Measurements from ENCODE around the gene CACNA1I.

CACNA1I gene

DNA sequence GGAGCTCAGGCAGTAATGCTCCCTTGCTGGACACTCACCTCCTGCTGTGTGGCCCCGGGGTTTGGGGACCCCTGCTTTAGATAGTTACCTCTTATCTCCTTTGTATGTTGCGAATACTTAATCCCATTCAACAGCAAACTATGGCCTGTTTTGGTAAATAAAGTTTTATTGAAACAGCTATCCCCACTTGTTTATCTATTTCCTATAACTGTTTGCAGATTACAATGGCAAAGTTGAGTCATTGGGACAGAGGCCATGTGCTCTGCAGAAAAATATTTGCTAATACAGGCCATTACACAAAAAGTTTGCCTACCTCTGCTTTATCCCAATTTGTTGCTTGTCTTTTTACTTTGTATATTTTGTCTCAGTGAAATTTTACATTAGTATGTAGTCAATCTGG, 68.4 kb downstream of the CACNA1I start:
- no peak for DNase-seq
- intact Hi-C loops (cut with DNase I), result no loop called here

DNA sequence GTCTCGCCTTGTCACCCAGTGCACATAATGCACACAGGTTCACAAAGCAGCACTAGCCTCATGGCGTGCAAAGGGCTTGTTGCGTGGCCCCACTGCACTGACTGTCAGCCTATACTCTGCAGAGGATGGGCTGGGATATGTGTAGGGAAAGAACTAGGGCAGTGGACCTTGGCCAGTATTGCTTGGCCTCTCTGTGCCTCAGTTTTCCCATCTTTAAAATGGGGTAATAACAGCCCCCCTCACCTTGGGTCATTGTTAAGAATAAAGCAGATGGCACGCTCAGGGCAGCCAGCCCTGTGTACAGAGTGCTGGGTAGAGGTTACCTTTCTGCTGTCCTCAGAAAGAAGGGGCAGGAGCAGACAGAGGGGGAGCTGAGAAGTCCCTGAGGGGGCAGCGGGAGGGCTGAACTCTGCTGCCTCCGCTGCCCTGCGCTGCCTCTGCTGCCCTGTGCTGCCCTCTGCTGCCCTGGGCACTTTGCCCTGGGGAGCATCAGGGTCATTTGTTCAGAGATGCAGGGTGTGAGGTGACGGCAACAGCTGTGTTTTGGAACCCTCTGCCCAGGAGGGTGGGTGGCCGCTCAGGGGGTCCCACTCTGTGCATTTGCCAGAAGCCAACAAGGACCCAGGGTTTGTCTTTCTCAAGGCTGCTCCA, 71.2 kb downstream of the CACNA1I start:
- intact Hi-C loops (cut with DNase I), result no loop called here
- DNase-seq, result no peak

DNA sequence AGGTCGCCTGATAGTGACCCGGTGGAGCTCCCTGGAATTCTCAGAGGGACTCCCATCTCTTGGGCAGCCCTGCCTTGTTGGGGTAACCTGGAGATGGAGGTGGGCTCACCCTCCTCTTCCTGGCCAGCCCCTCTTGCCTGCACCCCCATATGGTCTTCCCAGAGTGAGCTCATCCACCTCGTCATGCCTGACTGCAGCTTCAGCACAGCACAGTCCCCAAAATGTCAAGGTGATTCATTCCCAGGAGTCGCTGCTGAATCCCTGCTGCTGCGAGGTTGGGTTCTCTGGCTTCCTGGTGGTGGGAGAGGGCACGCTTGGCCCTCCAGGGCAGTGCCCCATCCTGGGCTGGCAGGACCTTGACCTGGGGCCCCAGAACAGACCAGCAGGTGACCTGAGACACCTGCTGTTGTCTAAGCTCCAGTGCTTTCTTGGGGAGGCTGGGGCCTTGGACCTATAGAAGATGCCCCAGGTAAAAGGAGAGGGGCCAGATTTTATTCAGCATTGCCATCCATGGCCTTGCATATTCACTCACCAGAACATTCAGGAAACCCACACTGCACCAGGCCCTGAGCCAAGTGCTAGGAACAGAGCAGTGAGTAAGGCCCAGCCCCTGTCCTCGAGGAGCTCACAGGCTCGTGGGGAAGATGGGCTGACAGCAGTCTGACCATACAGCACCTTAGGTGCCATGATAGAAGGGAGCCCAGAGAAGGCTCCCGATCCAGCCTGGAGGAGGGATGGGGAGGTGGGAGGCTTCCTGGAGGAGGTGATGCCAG, 72.9 kb downstream of the CACNA1I start:
- intact Hi-C loops (cut with DNase I), result no loop called here
- DNase-seq, result peak in 1 of 10 donors; percentile 63

DNA sequence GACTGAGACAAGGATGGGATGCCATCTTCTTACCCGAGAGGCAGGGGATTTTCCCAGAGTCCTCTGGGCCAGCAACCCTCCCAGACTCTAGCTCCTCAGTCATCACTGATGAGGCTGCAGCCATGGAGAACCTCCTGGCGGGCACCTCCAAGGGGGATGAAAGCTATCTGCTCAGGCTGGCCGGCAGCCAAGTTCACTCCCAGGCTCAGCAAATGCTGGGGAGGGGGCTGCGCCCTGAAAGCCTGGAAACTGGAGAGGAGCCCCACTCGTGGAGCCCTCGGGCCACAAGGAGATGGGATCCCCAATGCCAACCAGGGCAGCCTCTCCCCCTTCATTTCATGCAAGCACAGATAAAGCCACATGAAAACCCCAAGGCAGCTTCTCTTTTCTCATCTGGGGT, 75.0 kb downstream of the CACNA1I start:
- intact Hi-C loops (cut with DNase I), result no loop called here
- DNase-seq, result no peak

DNA sequence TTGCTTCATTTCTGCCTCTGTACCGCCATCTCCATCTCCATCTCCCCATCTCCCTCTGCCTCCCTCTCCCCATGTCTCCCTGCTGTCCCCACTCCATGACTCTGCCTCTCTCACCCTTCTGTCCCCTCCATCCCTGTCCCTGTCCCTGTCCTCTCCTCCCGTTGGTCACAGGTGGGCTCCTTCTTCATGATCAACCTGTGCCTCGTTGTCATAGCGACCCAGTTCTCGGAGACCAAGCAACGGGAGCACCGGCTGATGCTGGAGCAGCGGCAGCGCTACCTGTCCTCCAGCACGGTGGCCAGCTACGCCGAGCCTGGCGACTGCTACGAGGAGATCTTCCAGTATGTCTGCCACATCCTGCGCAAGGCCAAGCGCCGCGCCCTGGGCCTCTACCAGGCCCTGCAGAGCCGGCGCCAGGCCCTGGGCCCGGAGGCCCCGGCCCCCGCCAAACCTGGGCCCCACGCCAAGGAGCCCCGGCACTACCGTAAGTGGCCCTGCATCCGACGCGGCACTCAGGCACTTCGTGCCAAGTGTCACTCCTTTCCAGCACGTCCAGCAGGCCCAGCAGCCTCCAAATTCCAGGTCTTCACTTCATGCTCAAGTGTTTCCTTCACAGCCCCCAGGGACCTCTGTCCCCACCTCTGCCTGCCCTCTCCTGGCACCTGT, 76.0 kb downstream of the CACNA1I start:
- intact Hi-C loops (cut with DNase I), result no loop called here
- peak in 1 of 10 donors; percentile 76 for DNase-seq

DNA sequence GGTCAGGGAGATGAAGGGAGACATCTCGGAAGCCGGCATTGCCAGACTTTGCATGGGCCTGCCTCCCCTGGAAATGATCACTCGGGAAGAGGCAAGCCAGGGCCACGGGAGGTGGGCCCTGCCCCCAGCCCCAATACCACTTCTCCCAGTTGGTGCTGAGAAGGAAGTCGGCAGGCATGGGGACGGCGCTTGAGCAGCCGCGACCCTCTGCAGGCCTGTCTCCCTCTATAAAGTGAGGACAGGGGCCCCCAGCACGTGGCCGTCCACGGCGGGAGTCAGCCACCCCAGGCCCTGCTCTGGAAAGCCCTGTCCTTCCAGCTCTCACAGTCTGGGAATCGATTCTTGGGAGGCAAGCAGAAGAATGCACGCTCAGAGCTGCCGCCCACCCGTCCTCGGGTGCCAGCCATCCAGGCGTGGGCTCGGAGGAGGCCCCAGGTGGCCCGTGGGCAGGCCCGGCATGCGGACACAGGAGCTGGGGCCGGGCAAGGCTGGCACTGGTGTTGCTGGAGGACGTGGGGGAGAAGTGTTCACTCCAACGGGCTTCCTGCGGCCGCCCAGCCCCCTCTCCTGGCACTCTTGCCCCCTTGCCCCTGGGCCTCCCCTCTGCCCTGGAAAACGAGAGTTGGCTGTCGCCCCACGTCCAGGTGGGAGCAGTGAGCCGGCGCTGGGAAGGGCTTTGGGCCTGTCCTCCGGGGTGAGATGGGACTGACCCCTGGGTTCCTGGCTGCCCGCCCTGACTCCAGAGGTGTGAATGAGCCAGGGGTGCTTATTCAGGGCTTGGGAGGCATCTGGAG, 77.5 kb downstream of the CACNA1I start:
- DNase-seq, result peak in 7 of 10 donors; percentile 26 to 91 (median 53)
- intact Hi-C loops (cut with DNase I), result no loop called here

DNA sequence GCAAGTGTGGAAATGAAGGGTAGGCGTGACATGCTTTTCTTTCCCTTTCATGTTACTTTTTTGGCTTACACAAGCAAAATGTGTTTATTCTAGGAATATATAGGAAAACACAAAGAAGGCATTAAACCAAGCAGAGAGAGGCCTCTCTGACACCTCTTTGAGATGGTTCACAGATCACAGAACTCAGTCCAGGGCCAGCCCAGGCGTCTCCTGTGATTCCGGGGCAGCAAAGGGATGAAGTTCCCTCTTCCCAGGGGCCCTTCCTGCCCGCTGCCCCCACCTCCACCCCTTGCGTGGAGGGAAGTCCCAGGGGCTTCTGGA, 78.0 kb downstream of the CACNA1I start:
- intact Hi-C loops (cut with DNase I), result no loop called here
- DNase-seq, result no peak

DNA sequence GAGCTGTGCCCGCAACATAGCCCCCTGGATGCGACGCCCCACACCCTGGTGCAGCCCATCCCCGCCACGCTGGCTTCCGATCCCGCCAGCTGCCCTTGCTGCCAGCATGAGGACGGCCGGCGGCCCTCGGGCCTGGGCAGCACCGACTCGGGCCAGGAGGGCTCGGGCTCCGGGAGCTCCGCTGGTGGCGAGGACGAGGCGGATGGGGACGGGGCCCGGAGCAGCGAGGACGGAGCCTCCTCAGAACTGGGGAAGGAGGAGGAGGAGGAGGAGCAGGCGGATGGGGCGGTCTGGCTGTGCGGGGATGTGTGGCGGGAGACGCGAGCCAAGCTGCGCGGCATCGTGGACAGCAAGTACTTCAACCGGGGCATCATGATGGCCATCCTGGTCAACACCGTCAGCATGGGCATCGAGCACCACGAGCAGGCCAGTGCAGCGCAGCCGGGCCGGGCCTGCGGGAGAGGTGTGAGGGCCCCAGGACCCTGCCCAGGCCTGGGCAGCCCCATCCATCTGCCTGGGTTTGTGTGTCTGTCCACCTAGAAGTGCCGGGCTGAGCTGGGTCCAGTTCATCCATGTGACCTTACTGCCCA, 79.0 kb downstream of the CACNA1I start:
- peak in 1 of 10 donors; percentile 76 for DNase-seq
- intact Hi-C loops (cut with DNase I), result no loop called here

DNA sequence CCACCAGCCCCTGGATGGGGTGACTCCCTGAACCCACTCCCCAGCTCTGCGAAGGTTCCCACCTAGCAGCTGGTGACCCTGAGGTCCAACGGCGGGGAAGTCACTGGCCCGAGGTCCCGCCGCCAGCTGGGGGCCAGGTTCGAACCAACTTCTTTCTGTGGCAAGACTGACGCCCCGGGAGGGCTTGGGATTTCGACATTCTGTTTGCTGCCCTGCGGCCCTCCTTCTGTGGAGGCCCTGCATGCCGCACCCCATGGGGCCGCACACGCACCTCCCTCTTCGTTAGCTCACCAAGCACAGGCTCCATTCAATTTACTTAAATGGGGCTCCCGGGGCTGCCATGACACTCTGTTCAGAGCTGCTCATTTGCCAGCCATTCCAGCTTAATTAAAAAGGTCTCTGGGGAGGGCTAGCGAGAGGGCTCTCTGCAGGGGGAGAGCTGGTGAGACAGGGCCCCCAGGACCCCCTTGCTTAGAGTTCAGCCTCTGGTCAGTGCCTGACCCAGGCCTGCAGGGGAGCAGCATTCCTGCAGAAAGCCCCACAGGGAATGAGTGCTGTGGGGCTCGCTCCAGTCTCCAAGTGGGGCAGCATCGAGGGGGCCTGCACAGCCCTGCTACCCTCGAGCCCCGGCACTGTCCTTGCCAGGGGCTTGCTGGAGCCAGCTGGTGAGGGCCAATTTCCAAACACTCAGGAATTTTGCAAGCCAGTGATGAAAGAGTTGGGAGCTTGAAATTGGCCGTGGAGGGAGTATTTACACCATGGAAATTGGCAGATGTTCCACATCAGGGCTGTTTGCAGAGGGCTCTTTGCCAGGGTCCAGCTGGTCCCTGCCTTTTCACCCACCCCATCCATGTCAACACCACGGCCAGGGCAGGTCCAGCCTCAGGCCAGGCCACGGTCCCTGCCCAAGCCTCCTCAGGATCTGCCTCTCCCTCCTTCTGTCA, 80.8 kb downstream of the CACNA1I start:
- intact Hi-C loops (cut with DNase I), result no loop called here
- DNase-seq, result no peak

DNA sequence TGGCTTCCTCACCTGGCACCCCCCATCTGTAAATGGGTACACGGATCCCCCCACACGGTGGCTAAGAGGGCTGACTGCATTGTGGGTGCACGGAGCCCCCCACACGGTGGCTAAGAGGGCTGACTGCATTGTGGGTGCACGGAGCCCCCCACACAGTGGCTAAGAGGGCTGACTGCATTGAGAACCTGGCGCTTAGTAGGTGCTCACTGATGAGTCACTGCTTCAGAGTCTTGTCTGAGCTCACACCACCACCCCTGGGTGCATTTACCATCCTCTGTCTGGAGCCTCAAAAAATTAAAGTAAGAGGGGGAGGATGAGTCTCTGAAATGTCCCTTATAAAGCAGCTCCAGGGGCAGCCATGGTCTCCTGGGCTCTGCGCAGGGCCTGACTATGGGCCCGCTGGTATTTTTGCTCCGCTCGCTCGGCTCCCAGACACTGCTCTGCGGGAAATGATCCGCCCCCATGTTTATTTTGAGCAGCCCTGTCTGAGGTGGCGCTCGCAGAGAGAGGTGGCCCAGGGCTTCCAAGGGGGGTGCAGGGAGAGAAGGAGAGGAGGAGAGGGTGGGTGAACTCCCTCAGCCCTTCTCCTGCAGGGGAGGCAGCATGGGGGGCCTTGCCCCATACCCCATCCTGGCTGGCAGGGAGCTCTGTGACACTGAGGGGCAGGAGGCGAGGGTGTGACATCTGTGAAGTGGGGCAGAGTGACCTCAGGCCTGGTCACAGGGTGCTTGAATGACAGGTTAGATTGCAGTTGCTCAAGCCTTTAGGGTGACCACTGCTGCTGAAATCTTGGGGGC, 82.6 kb downstream of the CACNA1I start:
- intact Hi-C loops (cut with DNase I), result no loop called here
- peak in 2 of 10 donors; percentile 20 to 79 for DNase-seq

DNA sequence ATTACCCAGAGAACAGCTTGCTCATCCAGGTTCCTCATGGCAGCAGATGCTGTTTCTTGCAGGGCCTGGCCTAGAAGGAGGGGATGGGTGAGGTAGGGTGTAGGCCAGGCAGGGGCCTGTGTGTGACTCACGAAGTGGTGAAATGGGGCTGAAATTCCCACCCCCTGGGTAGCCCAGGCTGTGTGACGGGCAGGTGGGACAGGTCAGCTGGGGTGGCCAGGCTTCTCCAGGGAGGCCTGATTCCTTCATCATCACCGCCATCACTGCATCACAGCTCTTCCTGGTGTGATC, 83.2 kb downstream of the CACNA1I start:
- intact Hi-C loops (cut with DNase I), result no loop called here
- no peak for DNase-seq

DNA sequence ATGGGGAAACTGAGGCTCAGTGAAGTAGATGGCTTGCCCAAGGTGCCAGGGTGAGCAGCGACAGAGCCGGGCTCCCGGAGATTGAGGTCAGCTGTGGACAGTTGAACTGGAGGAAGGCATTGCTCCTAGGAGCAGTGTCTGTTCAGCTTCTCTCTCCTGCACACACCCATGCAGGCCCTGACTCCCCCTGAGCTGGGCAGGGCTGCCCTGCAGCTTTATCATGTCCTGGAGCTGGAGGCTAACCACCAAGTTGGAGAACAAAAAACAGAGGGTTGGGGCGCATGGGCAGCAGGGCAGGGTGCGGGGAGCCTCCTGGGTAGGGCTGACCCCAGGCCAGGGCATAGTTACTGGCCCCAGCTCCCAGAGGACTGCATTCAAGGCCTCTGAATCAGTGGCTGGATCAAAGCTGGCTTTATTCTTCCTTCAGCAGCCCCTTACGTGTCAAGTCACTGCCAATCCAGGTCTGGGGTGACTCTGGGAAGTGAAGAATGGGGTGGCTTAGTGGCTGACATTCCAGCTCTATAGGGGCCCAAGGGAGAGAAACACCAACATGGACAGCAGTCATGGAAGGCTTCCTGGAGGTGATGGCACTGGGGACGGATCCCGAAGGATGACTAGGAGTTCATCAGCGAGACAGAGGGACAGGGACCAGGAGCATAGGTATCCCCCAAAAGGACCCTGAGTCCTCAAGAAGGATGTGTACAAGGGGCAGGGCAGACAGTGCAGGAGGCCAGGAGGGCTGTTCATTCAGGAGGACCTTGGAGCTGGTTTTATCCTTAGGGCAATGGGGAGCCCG, 83.8 kb downstream of the CACNA1I start:
- no peak for DNase-seq
- intact Hi-C loops (cut with DNase I), result no loop called here

DNA sequence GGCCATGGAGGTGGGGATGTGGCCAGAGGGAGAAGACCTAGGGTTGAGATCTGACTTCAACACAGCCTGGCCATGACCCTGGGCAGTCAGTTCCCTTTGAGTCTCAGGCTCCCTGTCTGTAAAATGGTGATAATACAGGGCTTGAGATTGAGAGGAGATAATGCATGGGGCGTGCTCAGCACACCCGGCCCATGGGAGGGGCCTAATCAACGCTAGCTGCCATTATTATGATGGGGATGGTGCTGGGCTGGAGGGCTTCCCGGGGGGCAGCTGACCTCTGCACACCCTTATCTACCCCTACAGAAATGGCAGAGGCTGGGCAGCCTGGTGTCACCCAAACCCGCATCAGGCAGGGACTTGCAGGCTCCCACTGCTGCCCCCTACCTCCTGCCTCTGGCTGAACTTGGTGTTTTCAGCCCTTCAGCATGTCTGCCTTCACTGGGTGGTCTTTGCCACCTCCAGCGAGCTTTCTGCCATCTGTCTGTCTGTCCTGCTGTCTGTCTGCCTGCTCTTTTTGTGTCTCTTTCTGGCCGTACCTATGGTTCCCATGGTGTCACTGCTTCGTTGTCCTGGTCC, 84.5 kb downstream of the CACNA1I start:
- intact Hi-C loops (cut with DNase I), result no loop called here
- peak in 1 of 10 donors; percentile 70 for DNase-seq

DNA sequence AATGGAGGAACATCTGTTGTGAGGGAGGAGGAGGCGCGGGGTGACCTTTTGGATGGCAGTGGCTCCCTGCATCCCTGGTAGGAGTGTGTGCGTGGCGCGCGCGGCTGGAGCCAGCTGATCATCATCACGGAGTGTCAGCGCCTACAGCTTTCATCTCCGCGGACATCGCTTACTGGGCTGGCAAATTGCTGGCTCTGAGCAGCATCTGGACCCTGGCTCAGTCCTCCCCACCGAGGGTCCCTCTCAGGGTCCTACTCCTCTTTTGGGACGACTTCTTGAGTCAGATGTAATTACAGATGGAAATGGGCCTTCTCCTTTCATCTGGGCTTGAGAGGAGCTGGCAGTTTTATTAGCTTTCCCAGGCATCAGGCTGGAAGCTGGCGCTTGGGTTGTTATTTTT, 85.3 kb downstream of the CACNA1I start:
- intact Hi-C loops (cut with DNase I), result no loop called here
- no peak for DNase-seq

DNA sequence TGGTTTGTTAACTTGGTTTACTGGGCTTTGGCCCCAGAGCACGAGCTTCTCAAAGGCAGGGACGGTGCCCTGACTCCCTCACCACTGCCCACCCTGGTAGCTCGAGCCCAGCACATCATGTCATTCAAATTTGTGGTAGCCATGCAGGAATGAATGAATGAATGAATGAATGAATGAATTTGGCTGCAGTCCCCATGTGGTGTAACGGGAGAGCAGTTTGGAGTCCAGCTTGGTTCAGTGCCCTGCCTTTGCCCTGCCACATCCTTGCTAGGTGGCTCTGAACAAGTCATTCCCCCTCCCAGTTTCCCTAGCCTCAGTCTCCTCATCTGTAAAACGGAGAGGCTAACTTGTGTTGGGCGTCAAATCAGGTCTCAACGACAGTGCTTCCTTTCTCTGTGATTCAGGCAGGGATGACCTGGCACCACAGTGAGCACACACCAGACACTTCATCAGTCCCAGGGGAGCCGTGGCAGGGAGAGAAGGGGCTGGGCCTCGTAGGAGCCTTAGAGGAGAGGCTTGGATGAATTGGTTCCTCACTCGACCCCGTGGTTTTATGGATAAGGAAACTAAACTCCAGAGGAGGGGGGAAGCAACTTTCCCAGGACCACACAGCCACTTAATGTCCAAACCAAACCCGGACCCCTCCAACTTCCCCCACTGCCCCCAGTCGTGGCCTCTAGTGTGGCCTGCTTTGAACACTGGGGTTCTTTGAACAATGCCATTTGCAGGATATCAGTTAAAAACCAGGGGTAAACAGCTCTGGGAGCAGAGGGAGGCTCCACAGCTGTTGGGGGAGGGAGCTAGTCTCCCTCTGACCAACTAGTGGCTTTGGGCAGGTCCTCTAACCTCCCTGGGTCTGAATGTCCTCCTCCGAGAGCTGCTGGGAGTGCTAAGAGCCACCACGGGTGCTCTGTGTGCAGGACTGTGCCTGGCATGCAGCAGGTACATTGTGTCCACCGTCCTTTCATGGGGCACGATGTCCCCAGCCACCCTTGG, 86.2 kb downstream of the CACNA1I start:
- intact Hi-C loops (cut with DNase I), result no loop called here
- no peak for DNase-seq

DNA sequence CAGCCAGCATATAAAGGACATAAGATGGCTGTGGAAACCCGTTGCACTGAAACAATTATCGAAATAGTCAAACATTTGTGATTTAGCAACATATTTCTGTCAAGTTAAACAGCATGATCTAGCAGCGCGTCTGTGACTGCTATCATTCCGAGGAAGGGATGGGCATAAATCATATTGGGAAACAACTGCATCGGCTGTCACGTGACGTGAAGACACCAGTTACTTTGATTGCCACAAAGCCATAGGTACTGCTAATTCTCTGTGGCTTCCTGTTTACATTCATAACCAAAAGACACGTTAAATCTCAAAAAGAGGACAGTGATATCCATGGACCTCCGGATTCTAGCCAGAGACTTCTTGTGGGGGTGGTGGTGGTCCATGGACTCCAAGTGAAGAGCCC, 87.8 kb downstream of the CACNA1I start:
- no peak for DNase-seq
- intact Hi-C loops (cut with DNase I), result no loop called here
